HG03066 (cell line): ENCODE results near the gene PAM.
"Not testable (repeated sequence)": the region's sequence is repeated elsewhere in the genome, so short reads cannot be mapped to it uniquely, and the experiment has no call there.

Experiments
- ATAC-seq: cut with Tn5 transposase; IDR thresholded peaks from one replicate; pipeline ENCODE4 v1.9.1; 2021; ENCODE audit warnings: low read depth; ENCODE audit not compliant: unreplicated experiment

PAM gene

DNA sequence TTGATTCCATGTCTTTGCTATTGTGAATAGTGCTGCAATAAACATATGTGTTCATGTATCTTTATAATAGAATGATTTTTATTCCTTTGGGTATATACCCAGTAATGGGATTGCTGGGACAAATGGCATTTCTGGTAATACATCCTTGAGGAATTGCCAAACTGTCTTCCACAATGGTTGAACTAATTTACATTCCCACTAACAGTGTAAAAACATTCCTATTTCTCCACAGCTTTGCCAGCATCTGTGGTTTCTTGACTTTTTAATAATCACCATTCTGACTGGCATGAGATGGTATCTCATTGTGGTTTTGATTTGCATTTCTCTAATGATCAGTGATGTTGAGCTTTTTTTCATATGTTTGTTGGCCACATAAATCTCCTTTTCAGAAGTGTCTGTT is 20.7 kb downstream of the PAM start:
- not testable (repeated sequence) for ATAC-seq

DNA sequence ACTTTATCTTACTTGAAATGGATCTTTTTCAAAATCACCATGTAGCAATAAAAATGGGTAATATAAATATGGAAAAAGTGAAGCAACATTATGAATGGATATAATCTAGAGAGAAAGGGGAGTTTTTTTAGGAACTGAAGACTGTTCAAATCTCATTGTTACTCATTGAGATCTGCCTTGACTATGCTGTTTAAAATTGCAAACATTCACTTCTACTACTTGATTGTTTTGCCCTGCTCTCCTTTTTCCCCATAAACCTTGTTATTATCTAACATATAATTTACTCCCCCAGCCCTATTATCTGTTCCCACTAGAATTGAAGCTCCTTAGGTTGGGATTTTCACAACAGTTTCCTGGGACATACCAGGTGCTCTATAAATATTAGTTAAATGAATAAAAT is 22.0 kb downstream of the PAM start:
- no peak for ATAC-seq

GRCh38 chr5:102778478-102778877 is 23.4 kb downstream of the PAM start:
- ATAC-seq: no peak

DNA sequence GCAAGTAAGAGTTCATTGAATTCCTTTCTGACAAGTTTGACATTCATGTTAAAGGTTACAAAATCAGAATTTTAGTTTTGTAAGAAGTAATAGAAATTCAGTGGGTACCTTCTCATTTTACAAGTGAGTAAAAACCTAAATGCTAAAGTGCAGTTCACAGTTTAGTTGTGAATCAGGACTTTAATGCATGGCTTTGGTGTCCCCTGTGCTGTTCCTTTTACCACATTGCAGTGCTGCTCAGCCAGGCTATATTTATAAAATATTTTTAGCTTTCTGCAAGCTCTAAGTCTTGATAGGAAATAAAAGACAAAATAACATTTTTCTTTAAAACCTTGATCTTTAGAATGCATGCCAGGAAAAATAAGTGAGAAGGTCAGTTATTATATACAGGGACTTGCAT is 26.3 kb downstream of the PAM start:
- ATAC-seq: no peak

- no peak for ATAC-seq
These were observed 26.7 kb downstream of the PAM start for GRCh38 chr5:102781786-102782185.

DNA sequence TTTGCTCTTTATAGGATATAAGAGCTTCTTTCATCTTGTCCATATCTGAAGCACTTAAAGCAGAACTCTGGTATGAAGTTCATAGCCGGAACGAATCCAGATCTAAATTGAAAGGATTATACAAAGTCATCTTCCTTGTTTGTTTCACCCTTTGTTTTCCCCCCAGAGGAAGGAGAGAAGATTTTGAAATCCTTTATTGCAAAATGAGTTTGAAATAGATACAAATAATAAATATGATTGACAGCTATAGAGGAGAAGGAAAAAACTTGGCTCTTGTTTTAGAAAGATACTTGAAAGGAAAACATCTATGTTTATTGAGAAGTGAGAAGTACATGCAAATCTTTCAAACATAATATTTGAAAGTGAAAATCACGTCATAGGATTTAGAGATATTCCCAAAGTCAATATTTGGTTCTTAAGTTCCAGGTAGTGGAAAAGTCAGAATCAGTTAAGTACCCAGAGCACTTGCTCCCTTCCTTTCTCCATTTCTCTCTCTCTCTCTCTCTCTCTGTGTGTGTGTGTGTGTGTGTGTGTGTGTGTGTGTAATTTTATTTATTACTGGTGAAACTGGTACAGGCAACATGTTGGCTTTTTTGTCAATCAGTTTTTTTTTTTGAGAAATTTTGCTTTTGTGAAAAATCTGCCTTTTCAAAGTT is 27.2 kb downstream of the PAM start:
- no peak for ATAC-seq

GRCh38 chr5:102787134-102787533 is 32.0 kb downstream of the PAM start:
- no peak for ATAC-seq

- no peak for ATAC-seq
These were observed 33.7 kb downstream of the PAM start for GRCh38 chr5:102788788-102789187.

DNA sequence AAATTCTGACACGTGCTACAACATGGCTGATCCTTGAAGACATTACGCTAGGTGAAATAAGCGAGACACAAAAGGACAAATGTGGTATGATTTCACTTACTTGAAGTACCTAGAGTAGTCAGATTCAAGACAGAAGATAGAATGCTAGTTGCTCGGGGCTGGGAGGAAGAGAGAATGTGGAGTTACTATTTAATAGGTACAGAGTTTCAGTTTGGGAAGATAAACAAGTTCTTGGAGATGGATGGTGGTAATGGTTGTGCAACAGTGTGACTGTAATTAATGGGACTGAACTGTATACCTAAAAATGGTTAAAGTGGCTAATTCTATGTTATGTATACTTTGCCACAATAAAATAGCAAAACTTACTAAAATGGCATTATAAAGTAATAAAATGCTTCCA is 34.4 kb downstream of the PAM start:
- no peak for ATAC-seq

GRCh38 chr5:102790748-102791147 is 35.6 kb downstream of the PAM start:
- no peak for ATAC-seq

GRCh38 chr5:102792705-102793104 is 37.6 kb downstream of the PAM start:
- no peak for ATAC-seq

DNA sequence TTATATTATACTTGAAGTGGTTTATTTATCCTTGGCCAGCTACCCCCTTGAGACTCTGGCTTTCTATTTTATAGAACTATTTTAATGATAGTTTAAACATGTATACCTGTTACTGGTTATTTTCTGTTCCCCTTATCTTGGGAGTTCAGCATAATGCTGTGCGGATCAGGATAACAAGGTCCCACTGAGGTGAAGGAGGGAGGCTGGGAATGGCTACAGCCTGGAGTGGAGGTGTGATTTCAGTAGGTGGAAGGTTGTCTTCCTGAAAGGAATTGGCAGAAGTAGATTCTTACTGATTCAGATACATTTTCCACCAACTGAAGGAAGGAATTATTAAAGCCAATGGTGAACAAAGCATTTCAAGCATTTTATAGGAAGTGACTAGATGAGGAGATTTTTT is 38.9 kb downstream of the PAM start:
- no peak for ATAC-seq

DNA sequence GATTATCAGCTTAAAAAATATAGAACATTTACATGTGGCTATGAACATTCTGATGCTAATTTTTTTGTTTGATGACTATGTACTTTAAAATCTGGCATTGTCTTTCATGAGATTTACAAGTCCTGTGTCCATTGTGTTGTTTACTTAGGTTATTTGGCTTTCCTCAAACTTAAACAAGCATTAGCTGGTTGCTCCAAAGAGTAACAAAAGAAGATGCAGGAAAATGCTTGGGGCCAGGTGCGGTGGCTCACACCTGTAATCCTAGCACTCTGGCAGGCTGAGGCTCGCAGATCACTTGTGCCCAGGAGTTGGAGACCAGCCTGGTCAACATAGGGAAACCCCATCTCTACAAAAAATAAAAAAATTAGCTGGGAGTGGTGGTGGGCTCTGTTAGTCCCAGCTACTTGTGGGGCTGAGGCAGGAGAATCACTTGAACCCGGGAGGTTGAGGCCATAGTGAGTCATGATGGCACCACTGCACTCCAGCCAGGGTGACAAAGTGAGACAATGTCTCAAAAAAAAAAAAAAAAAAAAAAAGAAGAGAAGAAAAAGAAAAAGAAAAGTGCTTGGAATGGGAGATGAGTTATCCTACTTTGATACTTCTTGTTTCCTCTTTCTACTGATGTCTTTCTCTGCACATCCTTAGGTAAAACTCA is 39.7 kb downstream of the PAM start:
- ATAC-seq: no peak

- ATAC-seq: no peak
These were observed 40.4 kb downstream of the PAM start for GRCh38 chr5:102795526-102795925.

GRCh38 chr5:102796009-102796408 is 40.9 kb downstream of the PAM start:
- no peak for ATAC-seq

DNA sequence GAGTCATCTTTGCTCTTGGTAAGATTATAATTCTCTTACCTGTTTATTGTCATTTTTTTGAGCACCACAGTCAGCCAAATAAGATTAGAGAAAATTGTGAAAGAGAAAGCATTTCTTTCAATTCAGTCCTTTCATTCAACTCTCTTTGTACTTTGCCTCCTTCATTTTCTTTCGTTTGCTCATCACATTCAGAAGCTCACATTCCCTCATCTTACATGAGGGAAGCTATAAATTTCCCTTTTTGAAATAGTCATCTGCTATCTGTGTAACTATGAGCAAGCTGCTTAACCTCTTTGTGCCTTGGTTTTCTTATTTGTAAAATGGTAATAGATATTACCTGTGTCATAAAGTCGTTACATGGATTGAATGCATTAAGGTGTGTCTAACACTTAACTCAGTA is 41.4 kb downstream of the PAM start:
- ATAC-seq: no peak

- no peak for ATAC-seq
These were observed 42.3 kb downstream of the PAM start for GRCh38 chr5:102797322-102797884.

GRCh38 chr5:102798104-102798785 is 43.1 kb downstream of the PAM start:
- ATAC-seq: no peak

DNA sequence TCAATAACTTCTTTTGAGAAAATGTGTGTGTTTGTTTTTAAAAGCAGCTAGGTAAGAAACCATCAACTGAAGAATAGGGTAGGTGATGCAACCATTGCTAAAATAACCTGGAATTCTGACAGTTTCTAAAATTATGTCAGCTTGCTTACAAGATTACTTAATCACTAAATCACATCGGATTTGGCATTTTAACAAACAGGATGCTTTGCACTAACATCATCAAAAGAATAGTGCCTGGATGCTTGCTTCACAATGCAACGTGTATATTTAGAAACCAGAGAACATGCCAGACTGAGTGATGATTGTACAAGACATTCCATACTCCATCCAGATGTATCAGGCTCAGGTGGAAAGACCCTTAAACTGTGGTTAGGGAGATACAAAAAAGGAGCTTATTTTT is 43.9 kb downstream of the PAM start:
- no peak for ATAC-seq

- ATAC-seq: no peak
These were observed 45.3 kb downstream of the PAM start for GRCh38 chr5:102800427-102800826.

DNA sequence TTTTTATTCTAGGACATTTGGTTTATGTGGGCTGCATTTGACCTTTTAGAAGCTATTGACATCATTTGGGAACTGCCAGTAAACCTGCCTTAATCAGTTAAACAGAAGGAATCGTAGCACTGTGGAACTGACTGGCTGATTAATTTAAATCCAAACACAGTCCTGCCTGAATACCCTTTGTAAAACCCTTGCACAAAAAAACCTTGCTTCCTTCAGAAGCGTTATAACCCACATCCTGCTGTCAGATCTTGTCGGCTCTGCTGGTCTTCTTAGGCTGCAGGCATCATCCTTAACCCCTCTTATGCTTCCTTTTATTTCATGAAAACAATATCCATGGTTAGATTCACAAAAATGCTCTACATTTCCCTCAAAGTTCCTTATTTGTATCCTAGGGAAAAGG is 46.3 kb downstream of the PAM start:
- no peak for ATAC-seq
